OCI-LY1 (cell line): ENCODE results near the gene PRUNE2.

Experiments used
- H2AFZ ChIP-seq: fragments of 200-600 bp; sonication (generic), shearing (Covaris generic); 2 replicates; pipeline ENCODE4 v1.6.0; 2014; ENCODE audit warnings: antibody characterized with exemption, mild to moderate bottlenecking, low read length
- H3F3A ChIP-seq: fragments of 200-600 bp; sonication (generic), shearing (Covaris generic); 2 replicates; pipeline ENCODE4 v1.6.0; 2014; ENCODE audit warnings: mild to moderate bottlenecking, antibody characterized with exemption, low read length, moderate library complexity; ENCODE audit not compliant: insufficient read depth
- H3K27ac ChIP-seq: fragments of 200-600 bp; sonication (generic); 2 replicates; pipeline ENCODE4 v1.5.1; 2014; ENCODE audit warnings: low read length, mixed run types, mild to moderate bottlenecking, low read depth; ENCODE audit not compliant: poor library complexity, severe bottlenecking
- H3K27me3 ChIP-seq: fragments of 200-600 bp; sonication (generic); 2 replicates; pipeline ENCODE4 v1.6.0; 2014; ENCODE audit warnings: antibody characterized with exemption, mild to moderate bottlenecking, low read length, moderate library complexity; ENCODE audit not compliant: insufficient read depth
- H3K36me3 ChIP-seq: fragments of 200-600 bp; sonication (generic); 2 replicates; pipeline ENCODE4 v1.6.1; 2014; ENCODE audit warnings: mild to moderate bottlenecking, antibody characterized with exemption, low read length, moderate library complexity, mixed read lengths; ENCODE audit not compliant: insufficient read depth
- H3K4me1 ChIP-seq: fragments of 200-600 bp; sonication (generic); 2 replicates; pipeline ENCODE4 v1.5.1; 2014; ENCODE audit warnings: mild to moderate bottlenecking, low read length, moderate library complexity; ENCODE audit not compliant: insufficient read depth, severe bottlenecking
- H3K4me2 ChIP-seq: fragments of 200-600 bp; sonication (generic), shearing (Covaris generic); 2 replicates; pipeline ENCODE4 v1.6.1; 2014; ENCODE audit warnings: low read length
- H3K4me3 ChIP-seq: fragments of 200-600 bp; sonication (generic); 2 replicates; pipeline ENCODE4 v1.5.1; 2014; ENCODE audit warnings: low read length, low read depth, mild to moderate bottlenecking, mixed read lengths; ENCODE audit not compliant: poor library complexity, severe bottlenecking
- H3K79me2 ChIP-seq: fragments of 200-600 bp; shearing (Covaris generic); 2 replicates; pipeline ENCODE4 v1.6.1; 2016; ENCODE audit warnings: mixed run types, low read length, mixed read lengths; ENCODE audit not compliant: insufficient read depth
- H3K9ac ChIP-seq: fragments of 200-600 bp; sonication (generic), shearing (Covaris generic); 2 replicates; pipeline ENCODE4 v1.6.1; 2014; ENCODE audit warnings: mild to moderate bottlenecking, low read length, mixed read lengths
- H3K9me2 ChIP-seq: fragments of 200-600 bp; sonication (generic), shearing (Covaris generic); 2 replicates; pipeline ENCODE4 v1.6.1; 2014; ENCODE audit warnings: low read depth, mild to moderate bottlenecking, low read length, mixed read lengths
- H3K9me3 ChIP-seq: fragments of 200-600 bp; shearing (Covaris generic); 2 replicates; pipeline ENCODE4 v1.6.1; 2014; ENCODE audit warnings: low read length, mixed read lengths
- H4K20me1 ChIP-seq: fragments of 200-600 bp; sonication (generic), shearing (Covaris generic); 2 replicates; pipeline ENCODE4 v1.6.0; 2016; ENCODE audit warnings: mild to moderate bottlenecking, low read length; ENCODE audit not compliant: insufficient read depth
- CTCF ChIP-seq: fragments of 200-600 bp; sonication (generic), shearing (Covaris generic); IDR thresholded peaks from 2 replicates; pipeline ENCODE4 v1.5.1; 2017; ENCODE audit warnings: mild to moderate bottlenecking, antibody characterized with exemption, low read length, moderate library complexity, mixed read lengths
- EZH2 ChIP-seq: fragments of 200-600 bp; sonication (generic), shearing (Covaris generic); IDR thresholded peaks from 2 replicates; pipeline ENCODE4 v1.8.0; 2017; ENCODE audit warnings: borderline replicate concordance, mixed run types, mild to moderate bottlenecking, antibody characterized with exemption, low read length, moderate library complexity, mixed read lengths

Gene PRUNE2

GRCh38 chr9:76798527-76798926 is 107.4 kb downstream of the PRUNE2 start:
- no peaks in the 10 kb centered on the region for H4K20me1 ChIP-seq
- no peak overlapping the region for H3K4me2 ChIP-seq
- H3K9me3 ChIP-seq = no peaks in the 10 kb centered on the region
- H3K79me2 ChIP-seq = no peaks in the 10 kb centered on the region
- H3K27me3 ChIP-seq = no peaks in the 10 kb centered on the region
- TF ChIP-seq CTCF (no peak), EZH2 (no peak)
- H2AFZ ChIP-seq = no peak overlapping the region
- H3K36me3 ChIP-seq = no peaks in the 10 kb centered on the region
- no peaks in the 10 kb centered on the region for H3K9me2 ChIP-seq
- H3K9ac ChIP-seq = no peak overlapping the region
- no peak overlapping the region for H3K4me3 ChIP-seq
- H3K27ac ChIP-seq = no peak overlapping the region
- no peaks in the 10 kb centered on the region for H3K4me1 ChIP-seq
- H3F3A ChIP-seq = no peaks in the 10 kb centered on the region

DNA sequence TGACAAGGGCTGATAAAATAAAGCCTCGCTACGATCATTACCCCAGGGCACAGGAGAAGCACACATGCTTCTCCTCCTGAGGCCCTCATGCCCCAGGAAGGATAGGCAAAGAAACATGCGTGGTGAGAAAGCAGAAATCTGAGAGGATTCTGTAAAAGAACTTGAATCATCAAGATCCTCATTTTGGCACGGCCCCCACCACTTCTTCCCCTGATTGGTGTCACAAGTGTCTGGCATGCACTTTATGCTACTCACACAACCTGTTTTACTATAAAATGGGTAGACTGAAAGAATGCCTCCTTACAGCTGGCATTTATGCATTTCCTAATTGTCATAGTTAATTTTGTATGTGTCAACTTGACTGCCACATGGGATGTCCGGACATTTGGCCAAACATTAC is 109.6 kb downstream of the PRUNE2 start:
- Histone ChIP-seq H3K79me2 (no peaks in the 10 kb centered on the region), H3K27ac (no peak overlapping the region), H4K20me1 (no peaks in the 10 kb centered on the region), H3K4me3 (no peak overlapping the region), H3K9me2 (no peaks in the 10 kb centered on the region), H3K36me3 (no peaks in the 10 kb centered on the region), H3F3A (no peaks in the 10 kb centered on the region), H3K4me1 (no peaks in the 10 kb centered on the region), H2AFZ (no peak overlapping the region), H3K9me3 (no peaks in the 10 kb centered on the region), H3K9ac (no peak overlapping the region), H3K4me2 (no peak overlapping the region), H3K27me3 (no peaks in the 10 kb centered on the region)
- no peak for TF ChIP-seq EZH2
- TF ChIP-seq CTCF = no peak

GRCh38 chr9:76793784-76794431 is 112.0 kb downstream of the PRUNE2 start:
- H3K4me3 ChIP-seq = no peak overlapping the region
- H3K79me2 ChIP-seq = no peaks in the 10 kb centered on the region
- H4K20me1 ChIP-seq = no peaks in the 10 kb centered on the region
- H3K9me3 ChIP-seq = no peaks in the 10 kb centered on the region
- TF ChIP-seq CTCF = no peak
- no peaks in the 10 kb centered on the region for H3K4me1 ChIP-seq
- no peaks in the 10 kb centered on the region for H3K9me2 ChIP-seq
- H3K9ac ChIP-seq = no peak overlapping the region
- H3F3A ChIP-seq = no peaks in the 10 kb centered on the region
- H3K27me3 ChIP-seq = no peaks in the 10 kb centered on the region
- no peak overlapping the region for H2AFZ ChIP-seq
- no peak overlapping the region for H3K27ac ChIP-seq
- H3K36me3 ChIP-seq = no peaks in the 10 kb centered on the region
- no peak overlapping the region for H3K4me2 ChIP-seq
